GM12891 (cell line): ENCODE results near the gene NDUFA6.

Experiments used
- PAX5 ChIP-seq: IDR thresholded peaks from 2 replicates; pipeline ENCODE4 v1.6.1; 2011; ENCODE audit warnings: low read length, moderate library complexity, mild to moderate bottlenecking; ENCODE audit not compliant: insufficient read depth, severe bottlenecking
- POLR2A ChIP-seq: IDR thresholded peaks from 2 replicates; pipeline ENCODE4 v1.6.1; 2011; ENCODE audit warnings: low read depth, low read length, control low read depth
- POLR2AphosphoS5 ChIP-seq: IDR thresholded peaks from 2 replicates; pipeline ENCODE4 v1.6.1; 2011; ENCODE audit warnings: low read depth, low read length, control low read depth
- SPI1 ChIP-seq: IDR thresholded peaks from 2 replicates; pipeline ENCODE4 v1.6.1; 2011; ENCODE audit warnings: low read depth, low read length, control low read depth
- TAF1 ChIP-seq: IDR thresholded peaks from 2 replicates; pipeline ENCODE4 v1.6.1; 2011; ENCODE audit warnings: low read depth, low read length, control low read depth

GRCh38 chr22:42066937-42067336 is 23.6 kb downstream of the NDUFA6 start:
- no peak for TF ChIP-seq POLR2AphosphoS5
- TF ChIP-seq POLR2A = no peak
- TF ChIP-seq TAF1 = no peak
- TF ChIP-seq PAX5 = no peak
- no peak for TF ChIP-seq SPI1
